Nephron (organoid): ENCODE measurements around the gene TMEM169.

Source experiments
- H3K27ac Mint-ChIP-seq, 3 experiments: 2 replicates each; pipeline ENCODE4 v1.8.0; 2020; ENCODE audit warnings: mixed read lengths in 3 of 3, mild to moderate bottlenecking in 2 of 3, moderate library complexity in 1 of 3
- H3K27me3 Mint-ChIP-seq: 2 replicates; pipeline ENCODE4 v1.8.0; 2021; ENCODE audit warnings: low read depth, mild to moderate bottlenecking, moderate library complexity, mixed read lengths
- H3K36me3 Mint-ChIP-seq: 2 replicates; pipeline ENCODE4 v1.8.0; 2020; ENCODE audit warnings: low read depth, mixed read lengths
- H3K4me1 Mint-ChIP-seq: 2 replicates; pipeline ENCODE4 v1.8.0; 2020; ENCODE audit warnings: mixed read lengths
- H3K4me3 Mint-ChIP-seq, 3 experiments: 2 replicates each; pipeline ENCODE4 v1.8.0; 2020; ENCODE audit warnings: mild to moderate bottlenecking in 3 of 3, mixed read lengths in 3 of 3, moderate library complexity in 2 of 3
- H3K9me3 Mint-ChIP-seq: 2 replicates; pipeline ENCODE4 v1.8.0; 2020; ENCODE audit warnings: mixed read lengths
- CTCF ChIP-seq, 3 experiments: fragments of 200-600 bp; sonication (generic); IDR thresholded peaks; one replicate each; pipeline ENCODE4 v1.5.0; 2021; ENCODE audit warnings: antibody characterized with exemption in 3 of 3; ENCODE audit not compliant: unreplicated experiment in 3 of 3

Gene TMEM169

GRCh38 chr2:216142540-216142939, 60.8 kb downstream of the TMEM169 start:
- TF ChIP-seq CTCF (IDR thresholded peaks at IDR 0.05; ENCODE audit: unreplicated experiment in 3 of 3) = no peak
- H3K4me3 Mint-ChIP-seq = no peak overlapping the region
- H3K9me3 Mint-ChIP-seq = no peaks in the 10 kb centered on the region
- no peaks in the 10 kb centered on the region for H3K27me3 Mint-ChIP-seq
- no peaks in the 10 kb centered on the region for H3K4me1 Mint-ChIP-seq
- H3K27ac Mint-ChIP-seq = no peak overlapping the region
- H3K36me3 Mint-ChIP-seq = peaks cover 53% of the 10 kb centered on the region

GRCh38 chr2:216144372-216144771, 62.7 kb downstream of the TMEM169 start:
- no peak for TF ChIP-seq CTCF (IDR thresholded peaks at IDR 0.05; ENCODE audit: unreplicated experiment in 3 of 3)
- no peaks in the 10 kb centered on the region for H3K9me3 Mint-ChIP-seq
- peaks cover 50% of the 10 kb centered on the region for H3K36me3 Mint-ChIP-seq
- H3K27me3 Mint-ChIP-seq = no peaks in the 10 kb centered on the region
- H3K4me3 Mint-ChIP-seq = no peak overlapping the region
- no peak overlapping the region for H3K27ac Mint-ChIP-seq
- no peaks in the 10 kb centered on the region for H3K4me1 Mint-ChIP-seq

- Mint-ChIP-seq H3K4me3 (no peak overlapping the region), H3K36me3 (peaks cover 50% of the 10 kb centered on the region), H3K27me3 (no peaks in the 10 kb centered on the region), H3K9me3 (no peaks in the 10 kb centered on the region), H3K4me1 (no peaks in the 10 kb centered on the region), H3K27ac (no peak overlapping the region)
- no peak for TF ChIP-seq CTCF (IDR thresholded peaks at IDR 0.05; ENCODE audit: unreplicated experiment in 3 of 3)
Measured at GRCh38 chr2:216144857-216145256, 63.1 kb downstream of the TMEM169 start.

- Mint-ChIP-seq H3K9me3 (no peaks in the 10 kb centered on the region), H3K4me1 (no peaks in the 10 kb centered on the region), H3K27me3 (no peaks in the 10 kb centered on the region), H3K4me3 (no peak overlapping the region), H3K36me3 (peaks cover 51% of the 10 kb centered on the region), H3K27ac (no peak overlapping the region)
- TF ChIP-seq CTCF (IDR thresholded peaks at IDR 0.05; ENCODE audit: unreplicated experiment in 3 of 3) = no peak
Measured at GRCh38 chr2:216146573-216146972, 64.9 kb downstream of the TMEM169 start.

- Mint-ChIP-seq H3K27ac (no peak overlapping the region), H3K36me3 (peaks cover 49% of the 10 kb centered on the region), H3K27me3 (no peaks in the 10 kb centered on the region), H3K4me1 (no peaks in the 10 kb centered on the region), H3K4me3 (no peak overlapping the region), H3K9me3 (no peaks in the 10 kb centered on the region)
- TF ChIP-seq CTCF (IDR thresholded peaks at IDR 0.05; ENCODE audit: unreplicated experiment in 3 of 3) = no peak
Measured at GRCh38 chr2:216147172-216148131, 65.7 kb downstream of the TMEM169 start.

- Mint-ChIP-seq H3K27ac (no peak overlapping the region), H3K4me3 (no peak overlapping the region), H3K9me3 (no peaks in the 10 kb centered on the region), H3K4me1 (no peaks in the 10 kb centered on the region), H3K36me3 (peaks cover 54% of the 10 kb centered on the region), H3K27me3 (no peaks in the 10 kb centered on the region)
- TF ChIP-seq CTCF (IDR thresholded peaks at IDR 0.05; ENCODE audit: unreplicated experiment in 3 of 3) = no peak
Measured at GRCh38 chr2:216148983-216149382, 67.3 kb downstream of the TMEM169 start.
